K562 (cell line): ENCODE data around the gene GSTM2. TPM values are rescaled to one million over a fixed set of nuclear protein-coding genes. Genes with fewer than 3 reads are reported as not detected.
A peak's percentile ranks its signal among the peaks of the same experiment; 100 is the strongest.

Experiments
- ARID1B ChIP-seq: fragments of 450-650 bp; IDR thresholded peaks from 2 replicates; pipeline ENCODE4 v1.6.1; 2016; ENCODE audit warnings: antibody characterized with exemption, mild to moderate bottlenecking, inconsistent platforms
- BRD9 ChIP-seq: fragments of 450-650 bp; IDR thresholded peaks from 2 replicates; pipeline ENCODE4 v1.6.1; 2018; ENCODE audit warnings: low read depth; ENCODE audit not compliant: partially characterized antibody
- BRF2 ChIP-seq: IDR thresholded peaks from 3 replicates; pipeline ENCODE4 v1.6.1; 2011; ENCODE audit warnings: borderline replicate concordance, mild to moderate bottlenecking; ENCODE audit not compliant: insufficient read length, insufficient read depth
- CHD4 ChIP-seq: fragments of 200-600 bp; sonication (generic); IDR thresholded peaks from 3 replicates; pipeline ENCODE4 v1.6.1; 2012; ENCODE audit warnings: low read depth, mild to moderate bottlenecking, mixed read lengths, low read length, inconsistent platforms; ENCODE audit not compliant: insufficient read depth, insufficient replicate concordance, poor library complexity, severe bottlenecking
- CREBBP ChIP-seq: IDR thresholded peaks from one replicate; pipeline ENCODE4 v1.6.1; 2012; ENCODE audit warnings: low read depth, mild to moderate bottlenecking, control low read depth, inconsistent platforms, low read length
- CTBP1 ChIP-seq: fragments of 450-650 bp; IDR thresholded peaks from 2 replicates; pipeline ENCODE4 v1.6.1; 2016; ENCODE audit warnings: borderline replicate concordance
- ERF ChIP-seq: fragments of 450-650 bp; formaldehyde crosslinking; IDR thresholded peaks from 2 replicates; pipeline ENCODE4 v1.4.0; 2020; ENCODE audit warnings: mild to moderate bottlenecking, mixed read lengths
- IRF1 ChIP-seq: sonication (generic); formaldehyde crosslinking; IDR thresholded peaks from 2 replicates; pipeline ENCODE4 v1.8.0; 2022; ENCODE audit warnings: missing genetic modification reagents, mild to moderate bottlenecking, borderline replicate concordance
- KDM5B ChIP-seq: fragments of 200-600 bp; sonication (generic); IDR thresholded peaks from 2 replicates; pipeline ENCODE4 v1.6.1; 2012; ENCODE audit warnings: low read depth, mild to moderate bottlenecking, moderate library complexity, low read length, control low read depth, inconsistent platforms; ENCODE audit not compliant: insufficient replicate concordance
- KLF10 ChIP-seq: fragments of 250-450 bp; sonication (Bioruptor Pico); IDR thresholded peaks from 2 replicates; pipeline ENCODE4 v1.6.1; 2021; ENCODE audit warnings: matching md5 sums
- MITF ChIP-seq: IDR thresholded peaks from 2 replicates; pipeline ENCODE4 v1.6.1; 2014; ENCODE audit warnings: antibody characterized with exemption
- PRPF4 ChIP-seq: fragments of 200-400 bp; formaldehyde crosslinking; IDR thresholded peaks from one replicate; pipeline ENCODE4 v1.6.1; 2017; ENCODE audit warnings: low read length, low read depth, mild to moderate bottlenecking; ENCODE audit not compliant: insufficient read depth, poor library complexity, severe bottlenecking
- RBBP5 ChIP-seq: fragments of 200-600 bp; sonication (generic); IDR thresholded peaks from 2 replicates; pipeline ENCODE4 v1.6.1; 2012; ENCODE audit warnings: borderline replicate concordance, mild to moderate bottlenecking, low read length, control low read depth, inconsistent platforms; ENCODE audit not compliant: insufficient read depth, poor library complexity, severe bottlenecking
- RBM14 ChIP-seq: fragments of 200-400 bp; formaldehyde crosslinking; IDR thresholded peaks from 2 replicates; pipeline ENCODE4 v1.6.1; 2018; ENCODE audit warnings: low read depth, mild to moderate bottlenecking, low read length, moderate library complexity, borderline replicate concordance; ENCODE audit not compliant: insufficient read depth
- RFX1 ChIP-seq: fragments of 450-650 bp; IDR thresholded peaks from 2 replicates; pipeline ENCODE4 v1.6.1; 2016; ENCODE audit warnings: mild to moderate bottlenecking, moderate library complexity
- SIN3A ChIP-seq, 2 experiments: fragments of 150-350 bp in 1 of 2; IDR thresholded peaks; 2 replicates each; pipeline ENCODE4 v1.6.1; 2011 to 2016; ENCODE audit warnings: borderline replicate concordance in 2 of 2, low read depth in 2 of 2, low read length in 2 of 2, mild to moderate bottlenecking in 2 of 2, moderate library complexity in 2 of 2; ENCODE audit not compliant: control insufficient read depth in 1 of 2
- TCFL5 ChIP-seq: fragments of 250-450 bp; sonication (Bioruptor Pico); conservative IDR thresholded peaks from 2 replicates; pipeline ENCODE4 v1.6.1; 2021; ENCODE audit warnings: mild to moderate bottlenecking, moderate library complexity, matching md5 sums
- U2AF2 ChIP-seq: fragments of 200-400 bp; formaldehyde crosslinking; optimal IDR thresholded peaks from 2 replicates; pipeline ENCODE3; 2017; ENCODE audit warnings: low read depth, mild to moderate bottlenecking, low read length
- XRCC4 ChIP-seq: IDR thresholded peaks from one replicate; pipeline ENCODE4 v1.6.1; 2011; ENCODE audit not compliant: insufficient read depth, insufficient read length; ENCODE audit errors: extremely low read depth
- ZC3H8 ChIP-seq: fragments of 450-650 bp; IDR thresholded peaks from 2 replicates; pipeline ENCODE4 v1.6.1; 2017
- ZNF766 ChIP-seq: fragments of 200-800 bp; sonication (Bioruptor generic); conservative IDR thresholded peaks from 2 replicates; pipeline ENCODE4 v1.6.1; 2016; ENCODE audit warnings: missing genetic modification characterization, missing compliant biosample characterization
- ZZZ3 ChIP-seq: fragments of 450-650 bp; IDR thresholded peaks from 2 replicates; pipeline ENCODE4 v1.6.1; 2016; ENCODE audit warnings: antibody characterized with exemption, mild to moderate bottlenecking, moderate library complexity
- polyA plus RNA-seq, 8 experiments: library from polyadenylated mRNA; depleted of rRNA in 4 of 8; stranded (reverse) in 5 of 8; unstranded in 3 of 8; fragments of >200 nt; fragmentation: Nextera tagmentation in 2 of 8; fragmentation: Illumina TruSeq in 1 of 8; extraction: Ambion mirVana in 2 of 8; extraction: Trizol in 1 of 8; gene quantifications; 2 replicates each; pipeline versions ENCODE4 v1.2.1 to v1.2.3, GENCODE V29; 2011 to 2014; ENCODE audit warnings: inconsistent platforms in 1 of 8, missing spikeins in 1 of 8
- total RNA-seq, 7 experiments: library from RNA; depleted of rRNA in 6 of 7; stranded (reverse); fragments of >200 nt in 6 of 7; fragmentation: Illumina TruSeq in 2 of 7; extraction: Trizol in 2 of 7; gene quantifications; 2 replicates each; pipeline versions ENCODE4 v1.2.1 to v1.2.3, GENCODE V29; 2011 to 2021; ENCODE audit warnings: low replicate concordance in 1 of 7
- TF ChIP-seq, protein P1 (sequence below): conservative IDR thresholded peaks from 2 replicates; pipeline ENCODE4 v1.6.1; 2011; ENCODE audit warnings: low read depth, mild to moderate bottlenecking, low read length; ENCODE audit not compliant: control insufficient read depth

Gene GSTM2
- total and polyA plus RNA-seq, 9 of the 15 experiments (the other 6 are each of a cell fraction or from before 2014, with no cell fraction given) = 1.6 to 15.1 (median 6.8) TPM

GRCh38 chr1:109667452-109668122 is at the start of gene GSTM2 (continued):
- no peak for TF ChIP-seq BRF2
- TF ChIP-seq SIN3A (IDR thresholded peaks at IDR 0.05; ENCODE audit: borderline replicate concordance in 2 of 2, control insufficient read depth in 1 of 2, low read depth in 2 of 2, low read length in 2 of 2) = 0 out of 4 replicates have a peak, but pooled peaks of 1 of the 2 experiments have one; percentile 18
- no peak for TF ChIP-seq CHD4
- no peak for TF ChIP-seq ZNF766 (CRISPR knock-in tag)
- TF ChIP-seq RBBP5 = no peak
- no peak for TF ChIP-seq RFX1
- no peak for TF ChIP-seq IRF1 (CRISPR knock-in tag)
- TF ChIP-seq ZC3H8 = no peak
- TF ChIP-seq ARID1B = no peak
- no peak for TF ChIP-seq XRCC4
- TF ChIP-seq BRD9 = no peak
- no peak for TF ChIP-seq CTBP1
- peak; percentile 27 for TF ChIP-seq KDM5B
- TF ChIP-seq ZZZ3 = no peak
- no peak for TF ChIP-seq KLF10 (CRISPR knock-in tag)
- no peak for TF ChIP-seq ERF (CRISPR knock-in tag)
- no peak for TF ChIP-seq U2AF2
- TF ChIP-seq, protein P1, sequence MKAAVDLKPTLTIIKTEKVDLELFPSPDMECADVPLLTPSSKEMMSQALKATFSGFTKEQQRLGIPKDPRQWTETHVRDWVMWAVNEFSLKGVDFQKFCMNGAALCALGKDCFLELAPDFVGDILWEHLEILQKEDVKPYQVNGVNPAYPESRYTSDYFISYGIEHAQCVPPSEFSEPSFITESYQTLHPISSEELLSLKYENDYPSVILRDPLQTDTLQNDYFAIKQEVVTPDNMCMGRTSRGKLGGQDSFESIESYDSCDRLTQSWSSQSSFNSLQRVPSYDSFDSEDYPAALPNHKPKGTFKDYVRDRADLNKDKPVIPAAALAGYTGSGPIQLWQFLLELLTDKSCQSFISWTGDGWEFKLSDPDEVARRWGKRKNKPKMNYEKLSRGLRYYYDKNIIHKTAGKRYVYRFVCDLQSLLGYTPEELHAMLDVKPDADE = no peak
- TF ChIP-seq MITF = no peak
- no peak for TF ChIP-seq RBM14
- TF ChIP-seq PRPF4 = no peak
- TF ChIP-seq TCFL5 = no peak
- TF ChIP-seq CREBBP = no peak
